Measurements from ENCODE around the gene SRSF12.

The SRSF12 gene

DNA sequence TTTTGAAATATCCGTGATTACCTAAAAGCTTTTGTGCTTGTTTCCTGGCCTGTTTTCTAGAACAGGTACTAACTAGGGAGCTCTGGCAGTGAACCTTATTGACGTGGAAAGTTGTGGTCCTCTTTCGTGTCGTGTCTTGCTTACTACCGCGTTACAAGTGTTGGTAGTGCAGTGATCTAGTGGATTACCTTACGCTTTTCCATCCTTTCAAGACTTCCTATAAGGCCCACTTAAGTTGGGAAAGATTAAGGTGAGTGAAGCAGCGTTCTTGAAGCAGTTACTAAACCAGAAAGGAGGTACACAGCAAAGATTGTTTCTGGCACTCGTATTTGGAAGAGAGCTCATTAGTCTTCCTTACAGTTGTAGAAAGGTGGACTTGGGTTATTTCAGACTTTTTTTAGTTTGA lies 35.4 kb downstream of the SRSF12 start:
- H2AFZ ChIP-seq (ENCODE audit: low read length): no peak overlapping the region
- peak overlapping the region; percentile 47; the same call in 1 of the 2 replicates for H3K27ac ChIP-seq (ENCODE audit: low read length)
- H3F3A ChIP-seq (ENCODE audit: insufficient read depth, low read length): peaks cover 18% of the 10 kb centered on the region
- peaks cover 23% of the 10 kb centered on the region; the same call in 1 of the 2 replicates for H4K20me1 ChIP-seq (ENCODE audit: insufficient read depth, low read length)
- peak overlapping the region; percentile 78 for H3K9ac ChIP-seq (ENCODE audit: low read length)
- DNase-seq: peak; percentile 21
- H3K4me1 ChIP-seq (ENCODE audit: low read length): peaks cover 9% of the 10 kb centered on the region; the same call in 1 of the 2 replicates
- H3K79me2 ChIP-seq (ENCODE audit: low read length): peaks cover 41% of the 10 kb centered on the region
- no peaks in the 10 kb centered on the region for H3K9me2 ChIP-seq (replicated peaks; ENCODE audit: insufficient read depth, low read length)
- TF ChIP-seq EZH2 (optimal IDR thresholded peaks at IDR 0.05; ENCODE audit: low read depth, low read length): no peak
- TF ChIP-seq EZH2phosphoT487 (IDR thresholded peaks at IDR 0.05; ENCODE audit: low read length): no peak
- H3K4me3 ChIP-seq (ENCODE audit: low read length): peak overlapping the region; percentile 85
- H3K9me3 ChIP-seq (replicated peaks; ENCODE audit: insufficient read depth, low read length): no peaks in the 10 kb centered on the region
- H3K4me2 ChIP-seq (ENCODE audit: low read depth, low read length): peak overlapping the region; percentile 91
- peaks cover 4% of the 10 kb centered on the region for H3K36me3 ChIP-seq (replicated peaks; ENCODE audit: insufficient read depth, low read length)
- H3K27me3 ChIP-seq (replicated peaks; ENCODE audit: insufficient read depth, low read length): no peaks in the 10 kb centered on the region

DNA sequence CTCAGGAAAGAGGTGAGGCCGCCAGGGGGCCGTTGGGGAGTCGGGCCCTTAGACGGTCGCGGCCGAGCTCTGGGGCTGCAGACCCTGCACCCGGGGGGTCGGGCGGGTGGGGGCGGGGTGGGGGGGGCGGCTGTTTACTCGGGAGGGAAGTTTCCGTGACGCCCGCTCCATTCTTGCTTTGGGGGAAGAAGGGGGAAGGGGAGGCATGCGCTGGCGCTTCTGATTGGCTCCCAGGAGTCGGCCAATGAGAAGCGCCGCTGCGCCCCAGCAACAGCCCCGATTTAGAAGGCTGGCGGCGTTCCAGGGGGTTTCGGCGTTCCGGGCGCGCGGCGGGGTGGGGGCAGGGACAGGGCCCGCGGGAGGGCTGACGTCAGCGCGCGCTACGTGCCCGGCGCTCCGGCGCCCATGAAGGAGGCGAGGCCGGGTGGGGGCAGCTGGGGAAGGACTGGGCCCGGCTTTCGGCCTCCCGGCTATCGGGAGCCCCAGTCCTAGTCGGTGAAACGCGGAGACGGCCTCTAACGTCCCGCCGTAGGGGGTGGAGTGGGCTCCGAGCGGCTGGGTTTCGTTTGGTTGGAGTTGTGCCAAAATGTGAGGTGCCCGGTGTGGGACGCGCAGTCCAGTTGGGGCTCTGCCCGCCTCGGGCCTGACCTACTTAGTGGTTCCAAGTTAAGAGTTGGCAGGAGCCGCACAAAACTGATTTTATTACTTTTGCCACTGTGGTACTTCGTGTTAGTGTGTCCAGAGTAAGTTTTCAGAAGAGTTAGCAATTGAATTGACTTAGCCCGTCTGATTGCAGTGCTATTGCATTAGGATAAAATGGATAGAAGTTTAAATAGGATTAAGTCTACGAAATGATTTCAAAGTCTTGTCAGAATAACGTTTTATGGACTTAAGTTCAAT lies 36.2 kb downstream of the SRSF12 start:
- Histone ChIP-seq H3K36me3 (replicated peaks; ENCODE audit: insufficient read depth, low read length) (peaks cover 4% of the 10 kb centered on the region), H2AFZ (ENCODE audit: low read length) (peak overlapping the region; percentile 26; the same call in 1 of the 2 replicates), H3K4me2 (ENCODE audit: low read depth, low read length) (peak overlapping the region; percentile 91), H3K4me3 (ENCODE audit: low read length) (peak overlapping the region; percentile 98), H4K20me1 (ENCODE audit: insufficient read depth, low read length) (peaks cover 23% of the 10 kb centered on the region; the same call in 1 of the 2 replicates), H3F3A (ENCODE audit: insufficient read depth, low read length) (peaks cover 18% of the 10 kb centered on the region), H3K9ac (ENCODE audit: low read length) (peak overlapping the region; percentile 99), H3K9me3 (replicated peaks; ENCODE audit: insufficient read depth, low read length) (no peaks in the 10 kb centered on the region), H3K27ac (ENCODE audit: low read length) (peak overlapping the region; percentile 95; the same call in 1 of the 2 replicates), H3K4me1 (ENCODE audit: low read length) (peaks cover 9% of the 10 kb centered on the region; the same call in 1 of the 2 replicates), H3K27me3 (replicated peaks; ENCODE audit: insufficient read depth, low read length) (no peaks in the 10 kb centered on the region), H3K9me2 (replicated peaks; ENCODE audit: insufficient read depth, low read length) (no peaks in the 10 kb centered on the region), H3K79me2 (ENCODE audit: low read length) (peaks cover 41% of the 10 kb centered on the region)
- TF ChIP-seq EZH2 (optimal IDR thresholded peaks at IDR 0.05; ENCODE audit: low read depth, low read length) (no peak), EZH2phosphoT487 (IDR thresholded peaks at IDR 0.05; ENCODE audit: low read length) (no peak), CTCF (IDR thresholded peaks at IDR 0.05; ENCODE audit: low read length) (no peak)
- peak; percentile 95 for DNase-seq

GRCh38 chr6:89081129-89081422 lies 36.8 kb downstream of the SRSF12 start:
- H3F3A ChIP-seq (ENCODE audit: insufficient read depth, low read length): peaks cover 18% of the 10 kb centered on the region
- H3K27me3 ChIP-seq (replicated peaks; ENCODE audit: insufficient read depth, low read length): no peaks in the 10 kb centered on the region
- no peak overlapping the region for H2AFZ ChIP-seq (ENCODE audit: low read length)
- H3K9me2 ChIP-seq (replicated peaks; ENCODE audit: insufficient read depth, low read length): no peaks in the 10 kb centered on the region
- H3K9me3 ChIP-seq (replicated peaks; ENCODE audit: insufficient read depth, low read length): no peaks in the 10 kb centered on the region
- peaks cover 4% of the 10 kb centered on the region for H3K36me3 ChIP-seq (replicated peaks; ENCODE audit: insufficient read depth, low read length)
- DNase-seq: peak; percentile 24
- peak overlapping the region; percentile 95 for H3K27ac ChIP-seq (ENCODE audit: low read length)
- peak overlapping the region; percentile 73 for H3K4me2 ChIP-seq (ENCODE audit: low read depth, low read length)
- H3K79me2 ChIP-seq (ENCODE audit: low read length): peaks cover 41% of the 10 kb centered on the region
- H3K4me3 ChIP-seq (ENCODE audit: low read length): peak overlapping the region; percentile 98
- peaks cover 23% of the 10 kb centered on the region; the same call in 1 of the 2 replicates for H4K20me1 ChIP-seq (ENCODE audit: insufficient read depth, low read length)
- peaks cover 9% of the 10 kb centered on the region; the same call in 1 of the 2 replicates for H3K4me1 ChIP-seq (ENCODE audit: low read length)
- TF ChIP-seq EZH2phosphoT487 (IDR thresholded peaks at IDR 0.05; ENCODE audit: low read length) (no peak), CTCF (IDR thresholded peaks at IDR 0.05; ENCODE audit: low read length) (no peak), EZH2 (optimal IDR thresholded peaks at IDR 0.05; ENCODE audit: low read depth, low read length) (no peak)
- peak overlapping the region; percentile 99 for H3K9ac ChIP-seq (ENCODE audit: low read length)

Measured in MM.1S (cell line).